Keratinocyte (primary cell): ENCODE data around the gene ZFYVE1. TPM values are rescaled to one million over a fixed set of nuclear protein-coding genes. Genes with fewer than 3 reads are reported as not detected.

Experiments
- DNase-seq: peaks from one replicate; pipeline ENCODE4 v3.0.0-alpha.2; 2011; ENCODE audit warnings: low read depth, missing footprints, low spot score
- FAIRE-seq: peaks from 2 replicates; lab custom pipeline; 2011; peaks lifted over from hg19 to GRCh38; lab: Jason Lieb, UNC
- H2AFZ ChIP-seq: 2 replicates; pipeline ENCODE4 v1.6.0; 2012; ENCODE audit warnings: low read length, control low read depth, inconsistent platforms; ENCODE audit not compliant: control insufficient read depth
- H3K27ac ChIP-seq: 2 replicates; pipeline ENCODE4 v1.5.1; 2011; ENCODE audit warnings: low read length; ENCODE audit not compliant: control insufficient read depth, insufficient read depth
- H3K27me3 ChIP-seq: 3 replicates; pipeline ENCODE4 v1.6.0; 2011; ENCODE audit warnings: low read length; ENCODE audit not compliant: control insufficient read depth, insufficient read depth; ENCODE audit errors: extremely low read depth
- H3K36me3 ChIP-seq, 2 experiments: 2 replicates in 1 of 2; 3 replicates in 1 of 2; pipeline ENCODE4 v1.5.1; 2011; ENCODE audit warnings: low read length in 2 of 2, mild to moderate bottlenecking in 1 of 2; ENCODE audit not compliant: control insufficient read depth in 2 of 2, insufficient read depth in 2 of 2; ENCODE audit errors: extremely low read depth in 1 of 2
- H3K4me1 ChIP-seq: 3 replicates; pipeline ENCODE4 v1.5.1; 2011; ENCODE audit warnings: low read length; ENCODE audit not compliant: control insufficient read depth, insufficient read depth; ENCODE audit errors: extremely low read depth
- H3K4me2 ChIP-seq: 3 replicates; pipeline ENCODE4 v1.6.0; 2011; ENCODE audit warnings: low read depth, low read length; ENCODE audit not compliant: control insufficient read depth, insufficient read depth; ENCODE audit errors: extremely low read depth
- H3K4me3 ChIP-seq, 3 experiments: fragments of 200-600 bp in 1 of 3; sonication (generic) in 1 of 3; 2 replicates in 2 of 3; 3 replicates in 1 of 3; pipeline ENCODE4 v1.5.1; 2011 to 2016; ENCODE audit warnings: low read length in 3 of 3, mild to moderate bottlenecking in 3 of 3, control low read depth in 2 of 3, inconsistent platforms in 1 of 3, low read depth in 1 of 3, mixed read lengths in 1 of 3, mixed run types in 1 of 3, moderate library complexity in 1 of 3; ENCODE audit not compliant: control insufficient read depth in 2 of 3, insufficient read depth in 2 of 3; ENCODE audit errors: extremely low read depth in 1 of 3
- H3K79me2 ChIP-seq: 2 replicates; pipeline ENCODE4 v1.6.0; 2012; ENCODE audit warnings: low read length; ENCODE audit not compliant: control insufficient read depth, insufficient read depth
- H3K9ac ChIP-seq: 3 replicates; pipeline ENCODE4 v1.6.0; 2011; ENCODE audit warnings: low read length; ENCODE audit not compliant: control insufficient read depth, insufficient read depth; ENCODE audit errors: extremely low read depth
- H3K9me1 ChIP-seq: 3 replicates; pipeline ENCODE4 v1.6.0; 2011; ENCODE audit warnings: low read length; ENCODE audit not compliant: control insufficient read depth, insufficient read depth; ENCODE audit errors: extremely low read depth
- H3K9me3 ChIP-seq: 2 replicates; pipeline ENCODE4 v1.5.1; 2012; ENCODE audit warnings: low read depth, low read length; ENCODE audit not compliant: control insufficient read depth
- H4K20me1 ChIP-seq: 3 replicates; pipeline ENCODE4 v1.6.0; 2011; ENCODE audit warnings: low read length; ENCODE audit not compliant: control insufficient read depth, insufficient read depth; ENCODE audit errors: extremely low read depth
- EZH2 ChIP-seq: IDR thresholded peaks from one replicate; pipeline ENCODE4 v1.6.1; 2012; ENCODE audit warnings: inconsistent platforms, mild to moderate bottlenecking, low read length, moderate library complexity
- dilution Hi-C: fragments of 300-500 bp; cut with MboI; formaldehyde crosslinking; loops from one replicate; pipeline ENCODE4 v1.7.0; 2020; ENCODE audit warnings: low sequenced_read_pairs; ENCODE audit not compliant: extremely low pct_ligation_motif_present
- polyA plus RNA-seq, 5 experiments: library from polyadenylated mRNA; depleted of rRNA in 3 of 5; stranded (reverse) in 3 of 5; stranded (forward) in 1 of 5; unstranded in 1 of 5; fragments of >200 nt; gene quantifications; 1 replicate in 1 of 5; 2 replicates in 3 of 5; 3 replicates in 1 of 5; pipeline versions ENCODE4 v1.2.1 to v1.2.3, GENCODE V29; 2011 to 2012; ENCODE audit warnings: missing spikeins in 2 of 5, low read depth in 1 of 5, low replicate concordance in 1 of 5
- TF ChIP-seq, protein P1 (sequence below), 3 experiments: IDR thresholded peaks in 1 of 3; conservative IDR thresholded peaks in 1 of 3; optimal IDR thresholded peaks in 1 of 3; 2 replicates in 2 of 3; 3 replicates in 1 of 3; pipeline versions ENCODE3 to v1.5.1; 2011; ENCODE audit warnings: low read length in 3 of 3, mild to moderate bottlenecking in 3 of 3, moderate library complexity in 2 of 3, control low read depth in 1 of 3, inconsistent platforms in 1 of 3; ENCODE audit not compliant: insufficient read depth in 2 of 3; ENCODE audit errors: extremely low read depth in 1 of 3

The ZFYVE1 gene
- polyA plus RNA-seq, 1 donor (not counting 4 experiments of a cell fraction or from before 2014, with no cell fraction given) = 10.8 TPM

- Histone ChIP-seq H4K20me1 (no peaks in the 10 kb centered on the region), H2AFZ (no peak overlapping the region), H3K9me1 (no peaks in the 10 kb centered on the region), H3K4me3 (no peak overlapping the region), H3K9me3 (no peaks in the 10 kb centered on the region), H3K79me2 (no peaks in the 10 kb centered on the region), H3K27ac (no peak overlapping the region), H3K4me2 (no peak overlapping the region), H3K36me3 (peaks cover 11 to 18% of the 10 kb centered on the region in 2 experiments), H3K27me3 (no peaks in the 10 kb centered on the region), H3K9ac (no peak overlapping the region), H3K4me1 (peaks cover 4% of the 10 kb centered on the region)
- dilution Hi-C loops = no loop called here
- no peak for TF ChIP-seq EZH2
- TF ChIP-seq, protein P1, sequence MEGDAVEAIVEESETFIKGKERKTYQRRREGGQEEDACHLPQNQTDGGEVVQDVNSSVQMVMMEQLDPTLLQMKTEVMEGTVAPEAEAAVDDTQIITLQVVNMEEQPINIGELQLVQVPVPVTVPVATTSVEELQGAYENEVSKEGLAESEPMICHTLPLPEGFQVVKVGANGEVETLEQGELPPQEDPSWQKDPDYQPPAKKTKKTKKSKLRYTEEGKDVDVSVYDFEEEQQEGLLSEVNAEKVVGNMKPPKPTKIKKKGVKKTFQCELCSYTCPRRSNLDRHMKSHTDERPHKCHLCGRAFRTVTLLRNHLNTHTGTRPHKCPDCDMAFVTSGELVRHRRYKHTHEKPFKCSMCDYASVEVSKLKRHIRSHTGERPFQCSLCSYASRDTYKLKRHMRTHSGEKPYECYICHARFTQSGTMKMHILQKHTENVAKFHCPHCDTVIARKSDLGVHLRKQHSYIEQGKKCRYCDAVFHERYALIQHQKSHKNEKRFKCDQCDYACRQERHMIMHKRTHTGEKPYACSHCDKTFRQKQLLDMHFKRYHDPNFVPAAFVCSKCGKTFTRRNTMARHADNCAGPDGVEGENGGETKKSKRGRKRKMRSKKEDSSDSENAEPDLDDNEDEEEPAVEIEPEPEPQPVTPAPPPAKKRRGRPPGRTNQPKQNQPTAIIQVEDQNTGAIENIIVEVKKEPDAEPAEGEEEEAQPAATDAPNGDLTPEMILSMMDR (optimal IDR thresholded peaks at IDR 0.05 in 1 of 3, IDR thresholded peaks at IDR 0.05 in 1 of 3, conservative IDR thresholded peaks at IDR 0.05 in 1 of 3; ENCODE audit: extremely low read depth in 1 of 3, insufficient read depth in 2 of 3, low read length in 3 of 3) = peak; percentile 71 to 88 (median 83)
- FAIRE-seq = peak; percentile 9
- no peak for DNase-seq
Observed at GRCh38 chr14:72948481-72949138, 78.3 kb downstream of the ZFYVE1 start.

- Histone ChIP-seq H3K4me3 (no peak overlapping the region), H3K27ac (no peak overlapping the region), H3K79me2 (no peaks in the 10 kb centered on the region), H3K27me3 (no peaks in the 10 kb centered on the region), H3K9ac (no peak overlapping the region), H2AFZ (no peak overlapping the region), H3K36me3 (peaks cover 20 to 23% of the 10 kb centered on the region in 2 experiments), H4K20me1 (no peaks in the 10 kb centered on the region), H3K9me3 (no peaks in the 10 kb centered on the region), H3K4me1 (peaks cover 4% of the 10 kb centered on the region), H3K4me2 (no peak overlapping the region), H3K9me1 (no peaks in the 10 kb centered on the region)
- DNase-seq (no peak), FAIRE-seq (no peak)
- TF ChIP-seq, protein P1 (optimal IDR thresholded peaks at IDR 0.05 in 1 of 3, IDR thresholded peaks at IDR 0.05 in 1 of 3, conservative IDR thresholded peaks at IDR 0.05 in 1 of 3; ENCODE audit: extremely low read depth in 1 of 3, insufficient read depth in 2 of 3, low read length in 3 of 3) = no peak
- TF ChIP-seq EZH2 = no peak
- dilution Hi-C loops = no loop called here
Observed at GRCh38 chr14:72947366-72948160, 79.3 kb downstream of the ZFYVE1 start.
